Skin of body (tissue), 2 donors: Measurements from ENCODE around the gene GABRG3. TPM values are rescaled to one million over a fixed set of nuclear protein-coding genes. Genes with fewer than 3 reads are reported as not detected.

Source experiments
- DNase-seq: peaks from one replicate; lab custom pipeline; 2025; lab: John Stamatoyannopoulos, UW
- total RNA-seq: library from RNA; depleted of rRNA; stranded (reverse); fragments of >200 nt; gene quantifications from one replicate; pipeline ENCODE4 v1.2.3, GENCODE V29; 2014

GABRG3 gene
- total RNA-seq, 1 donor from 2014 or later, result 0.89 TPM

DNA sequence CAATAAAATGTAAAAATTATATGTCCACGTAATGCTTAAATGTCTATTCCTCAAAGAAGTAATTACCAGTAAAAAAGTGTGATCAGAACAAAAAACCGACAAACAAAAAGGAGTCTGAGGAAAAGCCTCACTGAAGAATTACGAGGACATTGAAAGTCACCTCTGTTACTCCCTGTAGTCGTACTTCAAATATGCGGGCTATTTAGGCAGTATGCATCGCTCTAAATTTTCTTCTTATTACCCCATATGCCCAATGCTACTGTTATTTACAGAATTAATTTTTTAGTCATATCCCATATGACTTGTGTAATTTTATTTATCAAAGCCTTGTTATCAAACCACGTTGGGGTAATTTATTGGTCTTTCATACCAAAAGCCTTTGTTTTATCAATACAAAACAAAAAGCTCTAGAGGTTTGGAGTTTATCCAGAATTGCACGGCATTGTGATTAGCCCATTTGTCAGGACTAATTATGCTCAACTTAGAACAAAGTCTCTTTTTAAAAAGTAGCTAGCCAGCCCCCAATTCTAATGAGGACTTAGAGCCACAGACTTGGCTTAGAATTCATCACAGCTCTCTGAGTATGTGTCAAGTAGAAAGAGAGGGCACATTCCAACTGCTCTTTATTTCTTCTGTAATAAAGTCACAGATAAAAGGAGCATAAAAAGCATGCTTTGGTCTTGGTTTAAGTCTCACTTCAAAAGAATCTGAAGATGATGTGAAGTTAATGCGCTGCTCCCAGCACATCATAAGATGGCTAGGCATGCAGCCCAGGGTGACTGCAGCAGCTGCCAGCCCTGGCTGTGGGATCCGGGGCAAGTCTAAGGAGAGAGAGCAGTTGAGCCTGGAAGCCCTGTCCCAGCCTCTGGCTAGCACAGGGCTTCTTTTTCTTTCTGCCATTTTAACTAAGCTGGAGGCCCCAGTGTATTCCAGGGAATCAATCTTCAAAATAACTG is 521.0 kb downstream of the GABRG3 start:
- no peak for DNase-seq

GRCh38 chr15:27495963-27496459 is 525.0 kb downstream of the GABRG3 start:
- DNase-seq, result no peak

GRCh38 chr15:27498700-27499099 is 527.7 kb downstream of the GABRG3 start:
- DNase-seq, result no peak

DNA sequence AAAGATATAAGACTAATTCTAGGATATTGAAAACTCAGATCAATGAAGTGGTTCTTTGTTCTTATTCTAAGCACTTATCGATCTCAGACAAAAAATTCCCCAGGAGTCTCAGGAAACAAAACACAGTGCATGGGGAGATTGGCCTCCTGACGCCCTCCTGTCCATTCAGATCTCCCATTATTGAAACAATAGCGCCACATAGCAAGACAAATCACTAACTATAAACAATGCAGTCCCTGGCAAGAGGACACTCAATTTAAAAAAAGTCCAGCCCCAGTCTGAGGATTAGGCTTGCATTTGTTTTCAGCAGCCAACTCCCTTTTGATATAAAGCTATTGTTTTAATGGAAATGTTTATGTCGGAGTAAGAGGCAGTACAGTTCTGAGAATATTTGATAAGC is 528.2 kb downstream of the GABRG3 start:
- DNase-seq, result no peak

DNA sequence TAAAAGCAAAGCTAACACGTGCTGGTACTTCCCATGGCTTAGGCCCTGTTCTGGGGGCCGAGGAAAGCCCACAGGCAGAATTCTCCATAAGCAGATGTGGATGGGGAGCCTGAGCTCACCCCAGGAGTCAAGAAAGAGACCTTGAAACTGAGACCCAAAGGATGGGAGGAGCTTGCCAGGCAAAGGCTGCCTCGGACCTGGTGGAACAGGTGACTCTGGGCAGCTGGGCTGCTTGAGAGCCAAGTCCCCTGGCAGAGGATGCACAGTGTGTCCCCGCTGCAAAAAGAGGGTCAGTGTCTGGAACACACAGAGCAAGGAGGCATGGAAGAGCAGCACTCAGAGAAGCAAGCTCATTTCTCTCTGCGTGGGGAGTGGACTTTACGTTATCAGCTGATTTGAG is 528.7 kb downstream of the GABRG3 start:
- no peak for DNase-seq

- no peak for DNase-seq
Measured at GRCh38 chr15:27500206-27500605, 529.2 kb downstream of the GABRG3 start.

- DNase-seq, result no peak
Measured at GRCh38 chr15:27506752-27507151, 535.8 kb downstream of the GABRG3 start.

GRCh38 chr15:27509014-27509413 is 538.0 kb downstream of the GABRG3 start:
- DNase-seq, result no peak

DNA sequence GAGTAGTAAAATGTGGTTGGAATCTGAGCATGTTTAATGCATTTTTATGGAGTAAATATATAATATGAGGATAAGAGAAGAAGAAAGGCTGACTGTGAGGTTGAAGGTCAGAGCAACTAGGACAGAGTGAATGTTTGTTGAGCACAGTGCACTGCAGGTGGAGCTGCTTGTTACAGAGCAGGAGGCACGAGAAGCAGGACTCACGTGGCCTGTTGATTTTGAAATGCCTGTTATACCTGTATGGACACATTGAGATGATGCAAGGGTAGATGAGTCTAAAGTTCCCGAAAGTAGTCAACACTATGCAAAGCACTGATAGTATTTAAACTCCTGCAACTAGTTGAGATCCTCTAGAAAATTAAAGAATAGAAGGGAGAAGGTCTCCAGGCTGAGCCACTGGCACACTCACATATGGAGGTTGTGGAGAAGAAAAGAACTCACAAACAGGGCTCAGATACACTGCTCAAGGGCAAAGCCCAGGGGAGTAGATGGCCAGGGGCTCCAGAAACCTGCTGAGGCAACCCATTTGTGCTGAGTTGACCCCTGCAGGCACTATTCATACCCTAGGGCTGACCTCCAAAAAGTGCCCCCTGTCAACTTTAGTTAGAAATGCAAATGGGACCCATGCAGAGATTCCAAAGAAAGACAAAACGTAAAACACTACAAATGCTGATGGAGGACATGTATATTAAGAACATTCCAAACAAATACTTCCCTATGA is 541.5 kb downstream of the GABRG3 start:
- no peak for DNase-seq

- DNase-seq, result no peak
Measured at GRCh38 chr15:27514526-27514925, 543.5 kb downstream of the GABRG3 start.

DNA sequence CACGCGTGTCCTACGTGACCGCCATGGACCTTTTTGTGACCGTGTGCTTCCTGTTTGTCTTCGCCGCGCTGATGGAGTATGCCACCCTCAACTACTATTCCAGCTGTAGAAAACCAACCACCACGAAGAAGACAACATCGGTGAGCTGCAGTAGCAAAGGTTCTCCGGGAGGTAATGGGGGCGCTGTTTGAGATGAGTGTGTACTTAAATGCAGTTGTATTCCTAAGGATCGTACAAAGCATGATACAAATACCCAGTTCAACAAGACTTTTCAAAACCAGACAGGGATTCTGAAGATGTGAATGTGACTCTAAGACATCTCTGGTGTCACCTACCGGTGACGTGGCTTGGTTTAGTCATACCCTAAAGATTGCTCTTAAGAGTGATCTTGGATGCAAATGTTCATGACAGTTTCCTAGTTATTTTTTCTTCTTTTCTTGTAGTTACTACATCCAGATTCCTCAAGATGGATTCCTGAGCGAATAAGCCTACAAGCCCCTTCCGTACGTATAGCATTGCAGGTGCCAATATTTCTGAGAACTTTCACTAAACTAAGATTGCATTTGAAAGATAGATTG is 556.6 kb downstream of the GABRG3 start:
- DNase-seq, result no peak

DNA sequence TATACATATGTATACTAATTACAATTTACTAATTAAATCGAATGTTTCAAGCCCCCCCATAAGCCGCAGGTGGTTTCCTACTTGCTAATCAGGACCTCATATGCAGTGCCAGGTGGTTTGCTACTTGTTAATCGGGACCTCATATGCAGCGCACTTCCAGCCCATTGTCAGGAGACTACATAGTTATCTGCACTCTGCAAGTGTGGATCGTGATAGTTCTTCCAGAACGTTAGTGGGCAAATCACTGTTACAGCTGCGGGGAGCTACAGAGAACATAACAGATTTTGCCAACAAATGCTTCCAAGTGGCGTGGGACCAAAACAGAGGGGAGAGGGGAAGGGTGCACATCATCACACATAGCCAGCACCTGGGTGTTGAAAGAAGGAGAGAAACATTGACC is 558.4 kb downstream of the GABRG3 start:
- DNase-seq, result no peak

DNA sequence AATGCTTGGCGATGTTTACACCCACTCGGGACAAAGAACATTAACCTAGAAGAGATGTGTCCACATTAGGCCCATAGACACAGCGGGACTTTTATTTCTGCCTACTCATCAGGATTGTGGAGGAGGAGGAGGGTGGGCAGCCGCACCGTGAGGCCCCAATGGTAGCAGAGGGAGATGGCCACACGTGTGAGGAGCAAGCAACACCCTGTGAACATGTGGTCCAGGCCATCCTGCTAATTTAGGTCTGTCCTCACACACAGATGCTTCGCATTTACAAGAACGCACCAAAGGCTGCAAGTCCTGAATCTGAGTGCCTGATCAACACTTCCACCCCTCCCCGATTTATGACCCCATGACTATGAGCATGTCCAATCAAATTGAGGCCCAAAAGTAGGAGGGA is 560.0 kb downstream of the GABRG3 start:
- no peak for DNase-seq

DNA sequence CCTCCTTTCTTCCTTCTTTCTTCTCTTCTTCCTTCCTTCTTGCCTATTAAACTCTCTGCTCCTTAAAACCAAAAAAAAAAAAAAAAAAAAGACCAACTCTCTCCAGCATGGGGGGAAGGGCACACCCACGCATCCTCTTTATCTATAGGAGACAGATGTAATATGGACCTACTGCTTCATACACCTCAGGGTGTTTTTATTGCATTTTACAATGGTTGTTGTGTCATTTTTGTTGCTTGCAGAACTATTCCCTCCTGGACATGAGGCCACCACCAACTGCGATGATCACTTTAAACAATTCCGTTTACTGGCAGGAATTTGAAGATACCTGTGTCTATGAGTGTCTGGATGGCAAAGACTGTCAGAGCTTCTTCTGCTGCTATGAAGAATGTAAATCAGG is 561.4 kb downstream of the GABRG3 start:
- DNase-seq, result no peak

DNA sequence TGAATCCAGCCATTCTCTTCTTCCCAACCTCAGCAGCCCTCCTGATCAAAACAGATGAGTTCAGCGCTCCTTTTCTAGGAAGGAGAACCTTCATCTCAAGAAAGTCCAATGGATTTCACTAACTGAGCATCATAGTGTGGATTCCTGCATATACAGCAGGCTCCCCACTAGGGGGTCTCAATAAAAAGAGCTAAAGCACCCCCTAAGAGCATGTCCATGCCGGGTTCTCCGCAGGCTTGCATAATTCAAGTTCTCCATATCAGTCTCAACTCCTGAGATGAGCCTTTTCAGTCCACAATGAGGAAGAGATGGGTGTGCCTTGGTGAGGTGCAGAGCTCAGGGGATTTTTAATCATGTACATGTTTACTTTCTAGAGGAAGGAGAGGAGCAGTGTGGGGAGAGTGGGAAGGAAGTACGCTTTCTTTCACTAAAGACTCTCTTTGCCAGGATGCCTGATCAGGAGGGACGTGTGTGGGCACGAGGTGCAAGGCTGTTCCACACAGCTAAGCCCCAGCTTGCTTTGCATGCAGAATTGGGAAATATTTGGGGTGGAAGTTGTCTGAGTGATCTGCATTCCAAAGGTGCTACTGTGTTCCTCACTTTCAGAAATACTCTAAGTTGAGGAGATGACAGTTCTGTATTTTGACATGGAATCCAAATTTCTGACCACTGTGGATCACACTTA is 564.6 kb downstream of the GABRG3 start:
- no peak for DNase-seq

DNA sequence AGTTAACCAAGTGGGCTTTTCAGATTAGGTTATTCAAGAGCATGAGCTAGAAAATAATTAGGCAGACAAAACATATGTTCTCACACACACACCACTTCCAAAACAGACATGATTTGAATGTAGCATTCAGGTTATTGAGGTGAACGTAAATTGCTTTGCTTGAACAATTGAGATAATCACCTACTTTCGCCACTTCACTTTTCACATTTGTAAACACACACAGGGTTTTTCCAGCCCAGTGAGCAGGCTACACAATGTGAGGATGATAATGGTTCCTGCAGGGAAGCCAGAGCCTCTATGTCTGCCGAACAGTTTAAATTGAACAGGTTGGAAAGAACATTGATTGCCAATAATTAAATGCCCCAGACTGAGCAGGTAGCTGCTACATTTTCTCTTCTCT is 567.3 kb downstream of the GABRG3 start:
- no peak for DNase-seq

- no peak for DNase-seq
Measured at GRCh38 chr15:27541581-27541980, 570.6 kb downstream of the GABRG3 start.

- DNase-seq, result no peak
Measured at GRCh38 chr15:27545494-27546255, 574.7 kb downstream of the GABRG3 start.

- DNase-seq, result no peak
Measured at GRCh38 chr15:27549746-27550145, 578.8 kb downstream of the GABRG3 start.

- DNase-seq, result no peak
Measured at GRCh38 chr15:27550635-27551034, 579.7 kb downstream of the GABRG3 start.

- no peak for DNase-seq
Measured at GRCh38 chr15:27561816-27562215, 590.8 kb downstream of the GABRG3 start.
